ENCODE data around the gene SYTL2.

The SYTL2 gene

DNA sequence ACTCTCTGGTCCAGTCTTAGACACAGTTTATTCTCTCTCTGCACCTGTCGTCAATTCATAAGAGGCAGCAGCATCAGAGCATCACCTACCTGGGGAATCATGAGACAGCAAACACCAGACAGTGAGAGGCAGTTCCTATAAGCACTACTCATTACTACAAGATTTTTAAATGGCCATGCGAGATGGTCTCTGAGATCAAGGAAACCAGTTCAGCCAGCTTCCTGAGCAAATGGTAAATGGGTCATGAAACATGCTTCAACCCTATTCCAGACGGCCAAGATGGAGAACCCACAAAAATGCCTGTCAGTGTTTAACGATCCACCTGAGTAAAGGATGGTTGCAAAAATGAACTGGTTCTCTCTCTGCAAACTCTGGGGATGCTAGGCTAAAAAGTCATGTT lies 52.9 kb downstream of the SYTL2 start:
- no peak for DNase-seq

- DNase-seq, result no peak
These were observed 54.3 kb downstream of the SYTL2 start for GRCh38 chr11:85756401-85757200.

GRCh38 chr11:85755701-85756100 lies 55.2 kb downstream of the SYTL2 start:
- DNase-seq, result no peak

GRCh38 chr11:85755285-85755684 lies 55.7 kb downstream of the SYTL2 start:
- no peak for DNase-seq

DNA sequence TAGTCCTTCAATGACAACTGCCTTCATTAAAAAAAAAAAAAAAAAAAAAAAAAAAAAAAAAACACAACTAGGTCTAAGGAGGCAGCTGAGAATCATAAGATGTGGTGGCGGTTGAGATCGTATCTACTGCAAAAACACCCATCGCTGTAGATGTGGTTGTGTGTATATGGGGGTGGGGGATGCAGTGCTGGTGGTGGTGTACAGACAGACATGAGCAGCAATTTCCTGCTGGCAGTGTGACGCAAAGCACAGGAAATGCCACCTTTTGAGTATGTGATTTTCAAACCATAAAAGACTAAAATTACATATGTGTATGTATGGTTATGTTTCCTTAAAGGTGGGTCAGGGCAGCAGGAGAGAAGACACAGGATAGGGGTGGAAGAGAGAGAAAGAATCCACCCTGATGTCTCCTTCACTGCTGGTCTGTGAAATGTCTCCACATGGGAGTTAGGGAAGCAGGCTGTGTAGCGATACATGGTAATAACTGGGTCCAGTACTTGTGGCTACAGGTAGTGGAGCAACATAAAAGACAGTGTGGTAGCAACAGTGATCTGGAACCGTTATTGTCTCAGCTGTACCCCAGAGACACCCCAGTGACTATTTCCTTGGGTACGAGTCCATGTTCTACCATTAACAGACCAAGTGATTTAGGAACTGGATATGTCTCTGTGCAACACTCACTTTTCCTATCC lies 57.9 kb downstream of the SYTL2 start:
- no peak for DNase-seq

DNA sequence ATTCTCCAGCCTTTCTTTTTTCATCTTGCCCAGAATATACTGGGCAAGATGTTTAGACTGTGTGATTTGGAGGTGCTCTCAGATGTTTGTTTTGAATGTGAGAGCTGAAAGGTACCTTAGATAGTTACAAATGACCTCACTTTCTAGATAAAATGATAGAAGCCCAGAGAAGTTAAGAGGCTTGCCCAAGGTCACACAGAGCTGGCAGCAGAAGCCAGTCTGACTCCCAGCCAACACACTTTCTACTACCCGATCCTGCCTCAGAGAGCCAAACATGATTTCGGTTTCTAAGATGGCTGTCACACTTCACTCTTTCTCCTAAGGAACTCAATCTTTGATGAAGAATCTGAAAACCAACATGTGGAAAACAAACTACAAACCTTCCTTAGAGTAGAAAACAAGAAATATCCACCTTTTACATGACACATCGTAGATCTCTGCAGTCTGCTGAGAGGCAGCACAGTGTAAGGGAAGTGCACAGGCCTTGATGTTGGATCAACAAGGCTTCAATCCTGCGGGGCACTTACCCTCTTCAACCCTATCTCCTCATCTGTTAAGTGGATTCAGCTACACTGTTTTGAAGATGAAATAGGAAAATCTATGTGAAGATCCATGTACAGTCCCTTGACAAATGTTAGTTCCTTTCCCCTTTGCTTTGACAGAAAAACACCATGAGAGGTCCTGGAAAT lies 58.6 kb downstream of the SYTL2 start:
- DNase-seq, result no peak

DNA sequence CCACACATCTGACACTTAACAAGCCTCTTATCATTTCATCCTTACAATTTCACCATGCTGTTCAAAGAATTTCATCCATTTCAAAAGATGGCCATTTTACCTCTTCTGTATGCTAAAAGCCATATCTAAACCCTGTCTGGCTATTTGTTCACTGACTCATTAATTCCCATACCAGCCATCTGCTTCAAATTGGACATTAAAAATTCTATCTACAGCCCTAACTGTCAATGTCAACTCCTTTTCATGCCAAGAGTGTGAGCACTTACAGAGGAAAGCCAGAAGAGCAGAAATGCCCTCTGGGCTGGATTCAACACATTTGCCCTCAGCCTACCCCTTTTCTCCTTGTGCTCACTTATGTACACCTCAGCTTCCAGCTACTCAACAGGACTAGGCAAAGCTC lies 59.2 kb downstream of the SYTL2 start:
- no peak for DNase-seq

DNA sequence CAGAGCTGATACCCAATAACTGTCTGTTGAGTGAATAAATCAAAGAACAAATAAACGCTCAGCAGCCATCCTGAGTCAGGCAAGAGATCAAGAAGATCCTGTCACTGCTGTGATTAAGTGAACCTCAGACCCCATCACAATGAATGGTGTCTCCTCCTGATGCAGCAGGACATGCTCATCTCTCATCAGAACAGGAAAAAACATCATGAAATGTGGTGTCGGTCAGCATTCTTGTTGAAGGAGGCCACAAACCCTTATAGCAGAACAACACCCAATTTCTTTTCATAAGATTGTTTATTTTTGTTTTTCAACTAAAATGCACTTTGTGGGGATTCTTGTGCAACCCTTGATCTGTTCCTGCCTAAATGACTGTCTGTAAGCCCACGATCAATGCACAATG lies 60.3 kb downstream of the SYTL2 start:
- no peak for DNase-seq

DNA sequence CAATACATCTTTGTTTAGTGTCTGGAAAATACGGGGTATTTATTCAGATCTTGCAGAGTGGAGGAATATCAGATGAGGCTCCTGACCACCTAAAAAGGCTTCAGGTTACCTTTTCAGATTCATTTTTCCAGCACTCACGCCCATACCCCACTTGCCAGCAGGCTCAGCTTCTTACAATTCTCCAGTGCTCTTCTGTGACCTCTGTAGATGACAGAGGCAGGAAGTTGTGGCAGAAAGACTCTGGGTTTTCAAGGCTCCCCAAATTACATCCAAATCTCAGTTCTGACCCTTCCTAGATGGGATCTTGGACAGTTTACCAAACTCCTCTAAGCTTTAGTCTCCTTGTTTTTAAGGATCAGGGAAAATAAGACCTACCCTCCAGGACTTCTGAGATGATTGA lies 61.1 kb downstream of the SYTL2 start:
- no peak for DNase-seq

DNA sequence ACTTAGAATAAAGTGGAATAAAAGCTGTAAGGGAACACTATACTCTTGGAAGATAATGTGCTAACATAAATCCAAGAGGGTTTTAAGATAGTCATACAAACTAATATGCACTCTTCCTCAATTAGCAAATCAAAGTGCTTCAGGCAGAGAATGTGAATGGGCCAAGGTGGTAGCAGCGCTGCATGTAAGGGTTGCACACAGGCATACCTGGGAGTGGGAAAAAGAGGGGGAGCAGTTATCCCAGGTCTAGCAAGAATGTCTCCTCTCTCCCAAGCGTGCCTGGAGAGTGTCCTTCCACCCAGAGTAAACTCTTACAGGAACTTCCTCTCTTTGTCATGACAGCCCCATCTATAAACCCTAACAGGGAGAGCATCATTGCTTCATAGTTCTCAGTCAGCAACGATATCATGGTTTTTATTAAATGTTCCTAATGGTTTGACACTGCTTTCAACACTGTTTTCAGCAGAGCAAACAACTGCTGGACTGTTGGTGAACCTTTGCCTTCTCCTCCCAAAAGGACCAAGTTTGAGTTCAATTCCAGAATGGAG lies 61.6 kb downstream of the SYTL2 start:
- DNase-seq, result no peak

DNA sequence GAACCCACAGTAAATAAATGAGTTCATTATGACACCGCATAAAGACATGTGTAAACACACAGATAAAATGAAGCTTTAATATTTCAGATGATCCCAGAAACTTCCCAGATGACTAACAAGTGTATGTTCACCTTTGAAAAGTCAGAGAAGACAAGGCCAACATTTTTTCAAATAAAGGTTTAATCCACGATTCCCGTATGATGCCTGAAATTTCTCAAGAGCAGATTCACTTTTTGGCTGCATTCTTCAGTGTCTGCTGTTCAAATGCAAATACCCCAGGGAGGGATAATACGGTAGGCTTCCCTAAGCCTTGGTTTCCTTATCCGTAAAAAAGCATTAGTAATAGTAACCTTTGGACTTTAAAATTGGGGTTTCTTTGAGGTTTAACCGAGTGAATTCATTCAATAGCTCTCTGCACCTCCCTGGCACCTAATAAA lies 62.5 kb downstream of the SYTL2 start:
- DNase-seq, result no peak

DNA sequence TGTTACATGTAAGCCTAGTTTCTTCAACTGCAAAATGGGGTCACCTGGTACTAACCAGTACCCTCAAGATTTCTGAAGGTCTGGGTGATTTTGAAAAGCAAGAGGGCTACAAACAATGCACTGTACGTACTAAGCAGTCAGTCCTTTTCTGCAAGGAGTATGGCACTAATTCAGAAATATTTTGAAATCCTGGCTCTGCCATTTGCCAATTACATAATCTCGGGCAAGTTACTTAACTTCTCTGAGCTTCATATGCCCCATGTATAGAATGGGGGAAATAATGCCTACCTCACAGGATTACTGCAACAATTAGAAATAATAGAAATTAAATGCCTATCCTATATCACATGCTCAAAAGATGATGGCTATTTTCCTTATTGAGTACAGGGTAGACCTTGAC lies 64.3 kb downstream of the SYTL2 start:
- no peak for DNase-seq

DNA sequence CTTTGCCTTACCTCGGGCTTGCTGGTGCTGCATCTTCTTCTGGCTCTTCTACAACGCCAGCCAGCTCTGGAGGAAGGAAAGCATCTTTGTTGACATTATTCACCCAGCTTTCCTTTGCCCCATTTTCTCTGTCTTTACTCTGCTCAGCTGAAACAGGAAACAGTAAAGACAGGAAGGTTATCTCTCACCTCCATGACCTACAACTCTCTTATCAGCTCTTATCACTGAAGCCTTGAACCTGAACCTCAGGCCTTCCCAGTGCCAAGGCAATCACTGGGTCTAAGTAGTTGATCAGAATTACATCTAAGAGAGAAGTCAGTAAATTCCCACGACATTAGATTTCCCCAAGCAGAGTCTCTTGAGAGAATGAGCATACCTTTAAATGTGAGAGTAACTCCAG lies 65.3 kb downstream of the SYTL2 start:
- DNase-seq, result no peak

- DNase-seq, result no peak
These were observed 68.1 kb downstream of the SYTL2 start for GRCh38 chr11:85742873-85743275.

GRCh38 chr11:85742348-85742747 lies 68.6 kb downstream of the SYTL2 start:
- no peak for DNase-seq

DNA sequence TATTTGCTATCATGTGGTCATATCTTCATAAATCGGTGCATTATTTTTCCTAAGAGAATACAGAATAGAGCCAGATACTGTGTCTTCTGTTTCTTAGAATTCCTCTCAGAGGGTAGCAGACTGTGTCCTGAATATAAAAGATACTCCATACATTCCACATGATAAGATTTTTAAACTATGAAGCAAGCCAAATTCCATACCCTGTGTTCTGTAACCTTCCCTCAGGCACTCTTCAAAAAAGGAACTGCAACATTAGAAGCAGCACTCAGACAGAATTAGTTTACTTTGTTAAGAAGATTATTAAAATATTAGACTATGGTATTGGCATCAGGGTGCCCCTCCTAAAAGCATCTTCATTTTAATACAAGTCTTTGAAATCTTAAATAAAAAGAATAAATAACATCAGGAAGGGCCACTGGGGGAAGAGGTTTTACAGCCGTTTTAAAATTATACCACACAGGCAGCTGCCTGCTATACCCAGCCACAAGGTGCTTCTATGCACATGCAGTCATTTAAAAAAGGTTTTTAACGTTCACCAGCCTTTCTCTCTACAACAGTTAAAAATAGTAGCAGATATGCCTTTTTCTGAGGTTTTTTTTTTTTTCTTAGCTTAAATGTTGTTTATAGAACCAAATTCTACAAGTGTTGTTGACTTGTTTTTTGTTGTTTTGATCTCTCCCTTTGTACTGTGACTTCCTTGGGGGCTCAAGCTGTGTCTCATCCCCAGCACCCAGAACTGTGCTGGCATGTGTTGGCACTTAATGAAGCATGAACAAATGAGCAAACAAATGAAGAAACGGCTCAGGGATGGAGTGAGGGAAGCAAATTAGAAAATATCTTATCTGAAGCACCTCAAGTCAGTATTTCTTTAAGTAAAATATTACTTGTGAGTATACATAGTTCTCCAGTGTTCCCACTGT lies 70.2 kb downstream of the SYTL2 start:
- DNase-seq, result no peak

- DNase-seq, result no peak
These were observed 73.2 kb downstream of the SYTL2 start for GRCh38 chr11:85737738-85738137.

GRCh38 chr11:85735876-85736460 lies 75.0 kb downstream of the SYTL2 start:
- no peak for DNase-seq

DNA sequence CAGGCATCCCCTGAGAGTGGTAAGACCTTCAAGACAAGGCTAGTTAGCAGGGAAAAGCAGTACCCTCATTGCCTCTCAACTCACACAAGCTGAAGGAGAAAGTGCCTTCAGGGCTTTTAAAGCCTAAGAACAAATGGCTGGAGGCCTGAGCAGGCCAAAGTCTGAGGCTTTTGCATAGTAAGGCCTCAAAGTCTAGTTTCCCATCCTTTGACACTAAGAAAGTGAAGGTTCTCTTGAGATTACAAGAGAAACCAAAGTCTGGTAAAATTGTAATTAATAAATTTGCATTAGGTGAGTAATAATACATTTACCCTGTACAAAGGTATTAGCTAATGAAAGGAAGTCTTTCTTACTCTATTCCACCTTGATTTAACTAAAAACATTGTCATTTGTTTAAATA lies 78.0 kb downstream of the SYTL2 start:
- no peak for DNase-seq

GRCh38 chr11:85726381-85726780 lies 84.6 kb downstream of the SYTL2 start:
- DNase-seq, result no peak

GRCh38 chr11:85725510-85726258 lies 85.3 kb downstream of the SYTL2 start:
- DNase-seq, result no peak

Measured in NCI-H2029 treated with DMSO at 0.1 percent for 48 hours (cell line).